SU-DHL-6 (cell line): Measurements from ENCODE around the gene SYCP3.

Experiments used
- H2AFZ ChIP-seq: fragments of 200-600 bp; sonication (generic); 2 replicates; pipeline ENCODE4 v1.6.1; 2014; ENCODE audit warnings: low read depth, mild to moderate bottlenecking, moderate library complexity, mixed read lengths, antibody characterized with exemption, low read length; ENCODE audit not compliant: severe bottlenecking
- H3F3A ChIP-seq: fragments of 200-600 bp; shearing (Covaris generic); 2 replicates; pipeline ENCODE4 v1.6.0; 2016; ENCODE audit warnings: antibody characterized with exemption, mild to moderate bottlenecking; ENCODE audit not compliant: insufficient read depth
- H3K27ac ChIP-seq: fragments of 200-600 bp; sonication (generic); 2 replicates; pipeline ENCODE4 v1.5.1; 2016; ENCODE audit warnings: low read depth, mild to moderate bottlenecking, low read length, moderate library complexity, mixed read lengths
- H3K27me3 ChIP-seq: fragments of 200-600 bp; sonication (generic), shearing (Covaris generic); 2 replicates; pipeline ENCODE4 v1.6.0; 2014; ENCODE audit warnings: mild to moderate bottlenecking, low read length
- H3K36me3 ChIP-seq: fragments of 200-600 bp; sonication (generic); 2 replicates; pipeline ENCODE4 v1.6.1; 2014; ENCODE audit warnings: mild to moderate bottlenecking, low read length, mixed read lengths
- H3K4me2 ChIP-seq: fragments of 300-600, 200-600 bp; shearing (Covaris generic), sonication (generic); 2 replicates; pipeline ENCODE4 v1.6.0; 2014; ENCODE audit warnings: low read length, low read depth, mild to moderate bottlenecking; ENCODE audit not compliant: poor library complexity, severe bottlenecking
- H3K4me3 ChIP-seq: fragments of 200-600 bp; sonication (generic); 2 replicates; pipeline ENCODE4 v1.5.1; 2014; ENCODE audit warnings: antibody characterized with exemption, low read length, mild to moderate bottlenecking, mixed read lengths; ENCODE audit not compliant: insufficient read depth, poor library complexity, severe bottlenecking
- H3K79me2 ChIP-seq: fragments of 200-600 bp; sonication (generic); 2 replicates; pipeline ENCODE4 v1.6.1; 2014; ENCODE audit warnings: mild to moderate bottlenecking, low read length, moderate library complexity; ENCODE audit not compliant: insufficient read depth
- H3K9ac ChIP-seq: fragments of 200-600 bp; sonication (generic); 2 replicates; pipeline ENCODE4 v1.7.0; 2014; ENCODE audit warnings: mild to moderate bottlenecking, low read length
- H3K9me2 ChIP-seq: fragments of 200-600 bp; sonication (generic); replicated peaks from 2 replicates; pipeline ENCODE4 v1.6.1; 2014; ENCODE audit warnings: low read length; ENCODE audit not compliant: insufficient read depth
- H3K9me3 ChIP-seq: fragments of 200-600 bp; sonication (generic); 2 replicates; pipeline ENCODE4 v1.6.1; 2014; ENCODE audit warnings: low read length, mixed read lengths; ENCODE audit not compliant: insufficient read depth
- H4K20me1 ChIP-seq: fragments of 200-600 bp; sonication (generic); 2 replicates; pipeline ENCODE4 v1.6.1; 2014; ENCODE audit warnings: low read depth, mild to moderate bottlenecking, antibody characterized with exemption, low read length, moderate library complexity, mixed read lengths
- CTCF ChIP-seq: fragments of 200-600 bp; sonication (generic); IDR thresholded peaks from one replicate; pipeline ENCODE4 v1.5.1; 2017; ENCODE audit warnings: antibody characterized with exemption, mild to moderate bottlenecking, low read length, moderate library complexity; ENCODE audit not compliant: insufficient read depth, poor library complexity, severe bottlenecking
- EZH2phosphoT487 ChIP-seq: fragments of 200-600 bp; sonication (generic), shearing (Covaris generic); conservative IDR thresholded peaks from 2 replicates; pipeline ENCODE4 v1.6.1; 2018; ENCODE audit warnings: mild to moderate bottlenecking, antibody characterized with exemption, low read length, moderate library complexity, mixed read lengths

Gene SYCP3

GRCh38 chr12:101696251-101697196, 42.7 kb downstream of the SYCP3 start:
- Histone ChIP-seq H3K79me2 (no peaks in the 10 kb centered on the region), H3K27ac (no peak overlapping the region), H3K36me3 (no peaks in the 10 kb centered on the region), H3K27me3 (no peaks in the 10 kb centered on the region), H3K4me3 (peak overlapping the region; percentile 66), H3K9me3 (no peaks in the 10 kb centered on the region), H3F3A (peaks cover 5% of the 10 kb centered on the region; the same call in 1 of the 2 replicates), H3K9ac (peak overlapping the region; percentile 66), H2AFZ (peak overlapping the region; percentile 93), H3K9me2 (no peaks in the 10 kb centered on the region), H4K20me1 (no peaks in the 10 kb centered on the region), H3K4me2 (peak overlapping the region; percentile 78)
- TF ChIP-seq EZH2phosphoT487 (no peak), CTCF (no peak)

- TF ChIP-seq EZH2phosphoT487 (no peak), CTCF (no peak)
- Histone ChIP-seq H3K9me2 (no peaks in the 10 kb centered on the region), H2AFZ (no peak overlapping the region), H3K9me3 (no peaks in the 10 kb centered on the region), H3K4me2 (no peak overlapping the region), H3K79me2 (no peaks in the 10 kb centered on the region), H3K4me3 (no peak overlapping the region), H3K27me3 (no peaks in the 10 kb centered on the region), H3F3A (peaks cover 5% of the 10 kb centered on the region; the same call in 1 of the 2 replicates), H4K20me1 (no peaks in the 10 kb centered on the region), H3K9ac (no peak overlapping the region), H3K36me3 (no peaks in the 10 kb centered on the region), H3K27ac (no peak overlapping the region)
Observed at GRCh38 chr12:101695706-101696105, 43.6 kb downstream of the SYCP3 start.

GRCh38 chr12:101694986-101695385, 44.3 kb downstream of the SYCP3 start:
- Histone ChIP-seq H3K4me2 (no peak overlapping the region), H3K27ac (no peak overlapping the region)

More at GRCh38 chr12:101694986-101695385, 44.3 kb downstream of the SYCP3 start:
- H3K4me3 ChIP-seq, result no peak overlapping the region
- no peaks in the 10 kb centered on the region for H3K36me3 ChIP-seq
- H2AFZ ChIP-seq, result no peak overlapping the region
- H3K9me3 ChIP-seq, result no peaks in the 10 kb centered on the region
- no peaks in the 10 kb centered on the region for H3K79me2 ChIP-seq
- peaks cover 4% of the 10 kb centered on the region; the same call in 1 of the 2 replicates for H3F3A ChIP-seq
- H4K20me1 ChIP-seq, result no peaks in the 10 kb centered on the region
- H3K9ac ChIP-seq, result no peak overlapping the region
- TF ChIP-seq EZH2phosphoT487 (no peak), CTCF (no peak)
- no peaks in the 10 kb centered on the region for H3K9me2 ChIP-seq
- no peaks in the 10 kb centered on the region for H3K27me3 ChIP-seq
